ENCODE measurements around the gene FAM210A. TPM values are rescaled to one million over a fixed set of nuclear protein-coding genes. Genes with fewer than 3 reads are reported as not detected.

The FAM210A gene
- total RNA-seq, 1 donor from 2014 or later = 2.1 TPM

DNA sequence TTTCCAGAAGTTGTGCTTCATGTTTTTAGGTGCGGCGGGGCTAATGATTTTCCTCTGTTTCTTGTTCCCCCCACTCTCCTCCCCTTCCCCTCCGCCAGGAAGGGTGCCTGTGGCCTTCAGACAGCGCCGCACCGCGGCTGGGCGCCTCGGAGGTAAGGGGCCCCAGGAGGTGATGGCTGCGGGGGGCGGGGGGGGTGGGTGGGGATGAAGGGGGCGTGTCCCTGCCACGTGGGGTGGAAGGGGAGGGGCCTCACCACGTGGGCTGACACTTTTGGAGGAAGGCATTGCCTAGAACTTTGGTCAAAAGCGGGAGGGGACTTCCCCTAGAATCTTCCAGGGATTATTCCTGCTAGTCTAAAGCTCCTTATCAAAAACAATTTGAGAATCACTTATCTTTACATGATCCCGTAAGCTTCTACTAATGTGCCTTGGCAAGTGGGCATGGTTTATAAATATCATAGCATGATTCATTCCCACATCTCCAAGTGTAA, 83.1 kb downstream of the FAM210A start:
- peaks cover 0 to 8% of the 10 kb centered on the region in 2 donors for H3K4me1 ChIP-seq
- no peak overlapping the region for H3K4me3 ChIP-seq
- no peaks in the 10 kb centered on the region for H3K9me3 ChIP-seq
- no peaks in the 10 kb centered on the region for H3K27me3 ChIP-seq
- H3K36me3 ChIP-seq = peaks cover 15 to 27% of the 10 kb centered on the region in 2 donors
- no peak overlapping the region for H3K27ac ChIP-seq
- no peak for DNase-seq (ENCODE audit: low spot score in 2 of 2)
- TF ChIP-seq, protein P1, sequence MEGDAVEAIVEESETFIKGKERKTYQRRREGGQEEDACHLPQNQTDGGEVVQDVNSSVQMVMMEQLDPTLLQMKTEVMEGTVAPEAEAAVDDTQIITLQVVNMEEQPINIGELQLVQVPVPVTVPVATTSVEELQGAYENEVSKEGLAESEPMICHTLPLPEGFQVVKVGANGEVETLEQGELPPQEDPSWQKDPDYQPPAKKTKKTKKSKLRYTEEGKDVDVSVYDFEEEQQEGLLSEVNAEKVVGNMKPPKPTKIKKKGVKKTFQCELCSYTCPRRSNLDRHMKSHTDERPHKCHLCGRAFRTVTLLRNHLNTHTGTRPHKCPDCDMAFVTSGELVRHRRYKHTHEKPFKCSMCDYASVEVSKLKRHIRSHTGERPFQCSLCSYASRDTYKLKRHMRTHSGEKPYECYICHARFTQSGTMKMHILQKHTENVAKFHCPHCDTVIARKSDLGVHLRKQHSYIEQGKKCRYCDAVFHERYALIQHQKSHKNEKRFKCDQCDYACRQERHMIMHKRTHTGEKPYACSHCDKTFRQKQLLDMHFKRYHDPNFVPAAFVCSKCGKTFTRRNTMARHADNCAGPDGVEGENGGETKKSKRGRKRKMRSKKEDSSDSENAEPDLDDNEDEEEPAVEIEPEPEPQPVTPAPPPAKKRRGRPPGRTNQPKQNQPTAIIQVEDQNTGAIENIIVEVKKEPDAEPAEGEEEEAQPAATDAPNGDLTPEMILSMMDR (IDR thresholded peaks at IDR 0.05) = no peak
- intact Hi-C loops (cut with DNase I) = no loop called here

DNA sequence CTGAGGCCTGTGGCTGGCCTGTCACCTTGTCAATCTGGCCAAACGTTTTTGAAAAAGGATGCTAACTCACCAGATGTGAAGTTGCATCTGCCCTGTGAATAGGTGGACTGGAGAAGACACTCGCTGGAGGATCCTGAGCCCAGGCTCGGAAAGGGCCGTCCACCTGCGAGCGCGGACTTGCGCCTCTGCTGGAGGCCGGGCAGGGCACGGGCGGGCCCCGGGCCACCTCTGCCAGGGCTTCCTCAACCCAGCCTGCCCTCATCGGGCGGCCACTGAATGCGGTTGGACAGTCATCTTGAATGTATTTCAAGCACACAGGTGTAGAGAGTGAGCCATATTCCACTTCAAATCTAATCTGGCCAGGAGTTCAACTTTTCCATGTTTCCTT, 83.9 kb downstream of the FAM210A start:
- intact Hi-C loops (cut with DNase I) = no loop called here

DNA sequence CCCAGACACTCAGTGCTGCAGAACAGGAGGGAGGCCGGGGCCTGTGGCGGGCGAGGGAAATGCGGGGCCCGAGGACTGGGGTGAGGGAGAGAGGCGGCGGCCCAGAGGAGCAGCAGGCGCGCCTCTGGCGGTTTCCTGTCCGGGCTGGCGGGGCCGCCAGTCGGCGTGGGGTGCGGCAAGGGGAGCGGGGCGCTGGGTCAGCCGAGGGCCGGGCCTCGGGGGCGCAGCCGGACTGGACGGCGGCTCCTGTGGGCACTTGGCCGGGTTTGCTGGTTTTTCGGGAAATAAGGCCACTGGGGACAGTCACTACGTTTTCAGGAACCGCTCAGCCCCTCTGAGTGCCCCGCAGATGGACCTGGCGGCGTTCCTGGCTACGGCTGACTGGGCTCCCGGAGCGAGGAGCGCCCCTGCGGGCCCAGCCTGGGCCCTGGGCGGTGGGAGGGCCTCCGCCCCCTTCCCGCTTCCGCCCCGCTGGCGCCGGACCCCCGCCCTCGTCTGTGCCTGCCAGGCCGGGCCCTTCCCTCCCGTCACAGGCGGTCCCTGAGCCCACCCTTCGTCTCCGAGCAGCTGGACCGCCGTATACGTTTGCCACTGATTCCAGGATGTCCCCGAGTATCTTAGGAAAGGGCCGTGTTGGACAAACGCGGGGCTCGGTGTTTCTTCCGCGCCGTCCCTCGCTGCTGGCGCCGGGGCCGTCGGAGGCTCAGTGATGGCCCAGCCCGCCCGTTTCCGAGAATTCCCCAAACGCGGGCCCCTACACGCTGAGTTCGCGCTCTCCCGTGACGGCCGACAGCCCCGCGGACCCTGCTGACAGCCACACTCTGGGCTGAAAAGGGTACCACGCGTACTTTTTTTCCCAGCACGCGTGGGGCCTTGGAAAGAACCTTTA, 84.6 kb downstream of the FAM210A start:
- Histone ChIP-seq H3K27ac (peak overlapping the region; percentile 50 to 72), H3K4me1 (peaks cover 0 to 8% of the 10 kb centered on the region in 2 donors), H3K9me3 (no peaks in the 10 kb centered on the region), H3K27me3 (no peaks in the 10 kb centered on the region), H3K36me3 (peaks cover 9 to 16% of the 10 kb centered on the region in 2 donors), H3K4me3 (peak overlapping the region; percentile 28 to 46)
- TF ChIP-seq, protein P1 (IDR thresholded peaks at IDR 0.05) = no peak
- intact Hi-C loops (cut with DNase I) = no loop called here
- no peak for DNase-seq (ENCODE audit: low spot score in 2 of 2)

More for the DNA sequence above, 83.9 kb downstream of the FAM210A start:
- H3K9me3 ChIP-seq = no peaks in the 10 kb centered on the region
- no peaks in the 10 kb centered on the region for H3K27me3 ChIP-seq
- TF ChIP-seq, protein P1 (IDR thresholded peaks at IDR 0.05) = no peak
- peak overlapping the region in 1 of 2 donors; percentile 46 for H3K4me3 ChIP-seq
- DNase-seq (ENCODE audit: low spot score in 2 of 2) = no peak
- H3K36me3 ChIP-seq = peaks cover 15 to 20% of the 10 kb centered on the region in 2 donors
- H3K27ac ChIP-seq = peak overlapping the region; percentile 50 to 72
- peaks cover 0 to 8% of the 10 kb centered on the region in 2 donors for H3K4me1 ChIP-seq

DNA sequence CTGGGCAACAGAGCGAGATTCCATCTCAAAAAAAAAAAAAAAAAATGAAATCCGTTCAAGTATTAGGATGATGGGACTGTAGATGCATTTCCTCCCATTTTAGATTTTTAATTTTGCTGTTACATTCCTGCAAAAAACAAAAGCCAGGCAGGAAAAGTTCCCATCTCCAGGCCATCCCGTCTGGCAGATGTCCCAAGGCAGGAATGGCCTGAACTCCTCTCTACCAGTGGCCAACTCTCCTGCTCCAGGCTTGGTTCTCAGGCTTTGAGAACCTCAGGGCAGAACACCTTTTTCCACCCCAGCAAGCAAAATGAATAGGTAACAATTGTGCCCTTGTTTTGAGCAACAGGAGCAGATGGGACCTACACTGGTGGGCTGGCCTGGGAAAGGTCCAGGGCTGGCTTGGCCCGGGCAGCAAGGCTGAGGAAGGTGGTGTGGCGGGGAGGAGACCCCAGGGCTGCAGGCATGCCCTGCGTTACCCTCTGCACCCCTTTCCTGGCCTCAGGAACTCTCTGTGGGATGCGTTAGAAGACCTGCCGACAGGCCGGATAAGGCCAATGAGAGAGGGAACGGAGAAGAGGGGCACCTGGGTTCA, 86.0 kb downstream of the FAM210A start:
- Histone ChIP-seq H3K9me3 (no peaks in the 10 kb centered on the region), H3K27ac (peak overlapping the region in 1 of 2 donors; percentile 36), H3K4me3 (no peak overlapping the region), H3K36me3 (peaks cover 5% of the 10 kb centered on the region in 2 donors), H3K4me1 (peaks cover 0 to 8% of the 10 kb centered on the region in 2 donors), H3K27me3 (no peaks in the 10 kb centered on the region)
- no peak for DNase-seq (ENCODE audit: low spot score in 2 of 2)
- TF ChIP-seq, protein P1 (IDR thresholded peaks at IDR 0.05) = no peak
- intact Hi-C loops (cut with DNase I) = no loop called here

DNA sequence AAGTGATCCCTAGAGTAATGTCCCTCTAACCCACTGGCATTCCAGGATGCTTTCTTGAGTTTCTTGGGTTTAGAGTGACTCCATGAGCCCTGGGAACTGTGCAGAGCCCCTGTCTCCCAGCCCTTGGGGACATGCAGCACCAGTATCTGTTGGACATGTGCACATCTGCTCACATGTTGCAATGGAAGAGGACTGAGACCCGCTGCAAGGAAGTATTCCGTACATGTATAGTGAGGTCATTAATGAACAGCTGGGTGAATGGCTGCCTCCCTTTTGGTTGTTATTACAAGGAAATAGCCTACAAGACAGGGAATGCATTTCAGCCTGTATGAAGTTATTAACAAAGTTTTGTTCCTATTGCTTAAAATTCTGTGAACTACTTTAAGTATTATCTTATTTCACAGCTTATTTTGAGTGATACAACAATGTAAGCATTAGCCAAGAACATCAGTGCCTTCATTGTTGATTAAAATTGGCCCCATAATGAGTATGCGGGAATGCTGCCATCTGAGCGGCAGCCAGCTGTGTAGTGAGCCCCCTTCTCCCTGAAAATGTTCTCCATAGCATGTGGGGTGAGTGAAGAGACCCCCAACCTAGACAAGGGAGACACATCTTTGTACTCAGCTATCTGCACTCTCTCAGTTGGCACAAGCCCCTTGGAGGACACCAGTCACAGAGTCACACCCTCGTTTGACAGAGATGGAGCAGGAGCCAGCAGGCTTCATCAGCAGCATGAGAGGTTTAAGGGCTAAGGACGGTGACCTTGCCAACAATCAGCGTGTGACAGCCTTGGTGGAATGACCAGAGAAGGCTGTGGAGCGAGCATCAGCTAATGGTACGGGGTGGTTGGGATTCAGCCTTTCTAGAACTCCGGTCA, 87.4 kb downstream of the FAM210A start:
- intact Hi-C loops (cut with DNase I) = loop anchor here (10.0 kb wide), 1 partner anchor 524 kb away; no protein-coding TSS in a partner anchor

More for the DNA sequence above, 87.4 kb downstream of the FAM210A start:
- TF ChIP-seq, protein P1 (IDR thresholded peaks at IDR 0.05) = no peak
- Histone ChIP-seq H3K9me3 (no peaks in the 10 kb centered on the region), H3K27me3 (no peaks in the 10 kb centered on the region), H3K36me3 (no peaks in the 10 kb centered on the region), H3K27ac (no peak overlapping the region), H3K4me1 (peaks cover 0 to 6% of the 10 kb centered on the region in 2 donors), H3K4me3 (no peak overlapping the region)
- DNase-seq (ENCODE audit: low spot score in 2 of 2) = no peak

Data from ascending aorta (tissue), 2 donors.